Neutrophil (primary cell): ENCODE data around the gene POLRMT.

Experiments used
- H3K27ac ChIP-seq: fragments of 200-600 bp; sonication (generic); 2 replicates; pipeline ENCODE4 v1.5.1; 2016; ENCODE audit warnings: mild to moderate bottlenecking, moderate library complexity
- H3K27me3 ChIP-seq: fragments of 200-600 bp; sonication (generic); 2 replicates; pipeline ENCODE4 v1.6.0; 2016; ENCODE audit warnings: mild to moderate bottlenecking
- H3K36me3 ChIP-seq: fragments of 200-600 bp; sonication (generic); 2 replicates; pipeline ENCODE4 v1.5.1; 2017
- H3K4me1 ChIP-seq, 2 experiments: fragments of 200-600 bp in 1 of 2; sonication (generic) in 1 of 2; 1 replicate in 1 of 2; 2 replicates in 1 of 2; pipeline versions ENCODE4 v1.5.1 to v1.6.1; 2013 to 2016; ENCODE audit warnings: low read depth in 1 of 2, low read length in 1 of 2, mild to moderate bottlenecking in 1 of 2, moderate library complexity in 1 of 2; ENCODE audit not compliant: control insufficient read depth in 1 of 2, insufficient read depth in 1 of 2
- H3K4me3 ChIP-seq, 2 experiments: fragments of 200-600 bp in 1 of 2; sonication (generic) in 1 of 2; 1 replicate in 1 of 2; 2 replicates in 1 of 2; pipeline ENCODE4 v1.5.1; 2013 to 2016; ENCODE audit warnings: low read depth in 1 of 2, low read length in 1 of 2, mild to moderate bottlenecking in 1 of 2, moderate library complexity in 1 of 2
- H3K9me3 ChIP-seq: fragments of 200-600 bp; sonication (generic); 2 replicates; pipeline ENCODE4 v1.5.1; 2016
- CTCF ChIP-seq: fragments of 200-600 bp; sonication (generic); IDR thresholded peaks from 2 replicates; pipeline ENCODE4 v1.5.1; 2016; ENCODE audit warnings: antibody characterized with exemption

POLRMT gene

GRCh38 chr19:602391-603301, 30.7 kb downstream of the POLRMT start:
- no peak for TF ChIP-seq CTCF
- Histone ChIP-seq H3K27me3 (no peaks in the 10 kb centered on the region), H3K4me1 (no peaks in the 10 kb centered on the region), H3K4me3 (no peak overlapping the region), H3K36me3 (no peaks in the 10 kb centered on the region), H3K9me3 (no peaks in the 10 kb centered on the region), H3K27ac (no peak overlapping the region)

DNA sequence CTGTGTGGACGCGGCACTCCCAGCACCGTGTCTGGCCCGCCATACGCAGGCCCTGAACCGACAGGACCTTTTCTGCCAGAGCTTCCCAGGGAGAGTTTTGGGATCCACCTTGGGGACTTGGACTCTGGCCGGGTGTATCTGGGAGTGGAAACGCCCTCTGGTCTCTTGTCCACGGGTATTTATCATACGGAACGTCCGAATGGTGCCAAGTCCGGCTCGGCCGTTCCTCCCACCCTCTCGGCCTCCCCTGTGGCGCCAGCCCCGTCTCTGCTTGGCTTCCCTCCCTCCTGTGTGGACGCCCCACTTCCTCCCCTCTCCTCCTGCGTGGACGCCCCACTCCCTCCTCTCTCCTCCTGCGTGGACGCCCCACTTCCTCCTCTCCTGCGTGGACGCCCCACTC, 31.5 kb downstream of the POLRMT start:
- Histone ChIP-seq H3K27ac (no peak overlapping the region), H3K9me3 (no peaks in the 10 kb centered on the region), H3K27me3 (peaks cover 4% of the 10 kb centered on the region), H3K4me3 (no peak overlapping the region), H3K36me3 (no peaks in the 10 kb centered on the region), H3K4me1 (no peaks in the 10 kb centered on the region)
- TF ChIP-seq CTCF: no peak

DNA sequence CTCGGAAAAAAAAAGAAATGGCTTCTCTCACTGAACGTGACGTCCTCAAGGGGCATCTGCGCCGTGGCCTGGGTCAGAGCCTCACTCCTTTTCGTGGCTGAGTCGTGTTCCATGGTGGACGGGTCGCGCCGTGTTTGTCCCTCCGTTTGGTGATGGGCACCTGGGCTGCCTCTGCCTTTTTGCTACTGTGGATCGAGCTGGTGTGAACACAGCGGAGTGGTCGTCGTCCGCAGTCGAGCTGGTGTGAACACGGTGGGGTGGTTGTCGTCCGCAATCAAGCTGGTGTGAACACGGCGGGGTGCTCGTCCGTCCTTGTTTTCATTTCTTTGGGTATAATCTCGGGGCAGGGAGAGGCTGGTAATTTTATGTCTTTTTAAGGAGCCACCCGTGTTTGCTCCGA, 32.0 kb downstream of the POLRMT start:
- no peak overlapping the region for H3K27ac ChIP-seq
- H3K4me3 ChIP-seq: no peak overlapping the region
- H3K36me3 ChIP-seq: no peaks in the 10 kb centered on the region
- H3K27me3 ChIP-seq: peaks cover 9% of the 10 kb centered on the region
- H3K9me3 ChIP-seq: no peaks in the 10 kb centered on the region
- H3K4me1 ChIP-seq: no peaks in the 10 kb centered on the region
- no peak for TF ChIP-seq CTCF

GRCh38 chr19:597406-598315, 35.7 kb downstream of the POLRMT start:
- Histone ChIP-seq H3K27me3 (peaks cover 44% of the 10 kb centered on the region), H3K4me3 (no peak overlapping the region), H3K4me1 (no peaks in the 10 kb centered on the region), H3K27ac (no peak overlapping the region), H3K36me3 (no peaks in the 10 kb centered on the region), H3K9me3 (no peaks in the 10 kb centered on the region)
- TF ChIP-seq CTCF: no peak

GRCh38 chr19:596263-596655, 37.1 kb downstream of the POLRMT start:
- peaks cover 58% of the 10 kb centered on the region for H3K27me3 ChIP-seq

More at GRCh38 chr19:596263-596655, 37.1 kb downstream of the POLRMT start:
- Histone ChIP-seq H3K9me3 (no peaks in the 10 kb centered on the region), H3K4me3 (no peak overlapping the region), H3K27ac (no peak overlapping the region), H3K4me1 (no peaks in the 10 kb centered on the region), H3K36me3 (no peaks in the 10 kb centered on the region)
- TF ChIP-seq CTCF: no peak
